GM18498 (cell line): ENCODE measurements around the gene ADGRB3.

ENCODE experiments used
- ATAC-seq: cut with Tn5 transposase; IDR thresholded peaks from one replicate; pipeline ENCODE4 v1.9.1; 2021; ENCODE audit warnings: mild to moderate bottlenecking, moderate library complexity; ENCODE audit not compliant: unreplicated experiment

The ADGRB3 gene

GRCh38 chr6:69018906-69019305 lies 383.8 kb downstream of the ADGRB3 start:
- no peak for ATAC-seq

- ATAC-seq = no peak
These were observed 384.8 kb downstream of the ADGRB3 start for GRCh38 chr6:69019832-69020231.

GRCh38 chr6:69022993-69023392 lies 387.9 kb downstream of the ADGRB3 start:
- ATAC-seq = no peak

GRCh38 chr6:69026243-69026642 lies 391.2 kb downstream of the ADGRB3 start:
- ATAC-seq = no peak

DNA sequence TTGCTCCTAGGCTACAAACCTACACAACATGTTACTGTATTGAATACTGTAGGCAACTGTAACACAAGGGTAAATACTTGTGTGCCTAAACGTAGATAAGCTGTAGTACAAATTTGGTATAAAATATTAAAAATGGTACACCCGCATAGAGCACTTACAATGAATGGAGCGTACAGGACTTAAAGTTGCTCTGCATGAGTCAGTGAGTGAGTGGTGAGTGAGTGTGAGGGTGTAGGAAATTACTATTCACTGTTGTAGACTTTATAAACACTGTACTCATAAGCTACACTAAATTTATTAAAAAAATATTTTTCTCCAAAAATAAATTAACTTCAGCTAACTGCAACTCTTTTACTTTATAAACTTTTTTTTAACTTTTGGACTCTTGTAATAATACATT lies 391.6 kb downstream of the ADGRB3 start:
- no peak for ATAC-seq

DNA sequence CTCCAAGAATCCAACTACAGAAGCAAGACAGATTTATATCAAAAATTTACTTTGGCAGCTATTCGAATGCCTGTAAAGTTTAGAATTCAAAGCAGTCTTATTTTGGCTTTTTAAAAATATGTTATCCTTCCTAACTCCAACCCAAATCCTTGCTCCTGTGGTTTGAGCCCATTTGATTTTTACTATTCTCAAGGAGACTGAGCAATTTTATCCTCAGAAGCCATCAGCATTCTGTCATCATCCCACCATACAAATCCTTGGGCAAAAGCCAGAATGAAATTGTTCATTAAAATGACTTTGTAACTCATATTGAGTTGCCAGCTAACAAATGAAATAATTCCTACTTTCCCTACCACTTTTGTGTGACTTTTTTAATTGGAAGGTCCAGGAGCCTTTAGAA lies 392.8 kb downstream of the ADGRB3 start:
- ATAC-seq = no peak

DNA sequence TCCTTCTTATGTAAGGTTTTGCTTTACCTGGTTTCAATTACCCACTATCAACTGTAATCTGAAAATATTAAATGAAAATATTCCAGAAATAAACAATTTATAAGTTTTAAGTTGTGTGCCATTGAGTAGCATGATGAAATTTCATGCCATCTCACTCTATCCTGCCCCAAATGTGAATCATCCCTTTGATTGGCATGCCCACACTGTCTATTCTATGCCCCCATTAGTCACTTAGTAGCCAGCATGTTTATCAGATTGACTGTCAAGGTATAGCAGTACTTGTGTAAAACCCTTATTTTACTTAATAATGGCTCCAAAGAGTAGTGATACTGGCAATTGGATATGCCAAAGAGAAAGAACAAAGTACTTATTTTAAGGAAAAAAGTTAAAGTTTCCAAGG lies 403.8 kb downstream of the ADGRB3 start:
- no peak for ATAC-seq

- no peak for ATAC-seq
These were observed 407.2 kb downstream of the ADGRB3 start for GRCh38 chr6:69042297-69042696.

- ATAC-seq = no peak
These were observed 409.5 kb downstream of the ADGRB3 start for GRCh38 chr6:69044534-69044933.

DNA sequence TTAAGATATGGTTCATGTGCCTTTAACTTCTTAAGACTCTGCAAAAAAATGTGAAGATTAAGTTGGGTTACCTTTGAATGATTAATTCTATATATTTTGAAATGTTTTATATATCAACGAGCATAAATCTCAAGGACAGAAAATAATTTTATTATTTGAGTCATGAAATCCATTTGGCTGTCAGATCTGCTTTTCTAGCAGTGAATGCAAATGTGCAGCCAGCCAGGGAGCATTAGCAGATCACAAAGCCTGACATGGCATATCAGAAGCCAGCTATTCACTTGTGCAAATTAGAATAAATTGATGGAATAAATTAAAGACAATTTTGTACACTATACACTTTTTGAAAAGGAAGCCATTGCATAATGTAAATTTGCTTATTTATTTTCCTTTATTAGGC lies 424.3 kb downstream of the ADGRB3 start:
- ATAC-seq = no peak

- ATAC-seq = no peak
These were observed 426.0 kb downstream of the ADGRB3 start for GRCh38 chr6:69061066-69061465.

- ATAC-seq = no peak
These were observed 428.3 kb downstream of the ADGRB3 start for GRCh38 chr6:69063401-69063800.

DNA sequence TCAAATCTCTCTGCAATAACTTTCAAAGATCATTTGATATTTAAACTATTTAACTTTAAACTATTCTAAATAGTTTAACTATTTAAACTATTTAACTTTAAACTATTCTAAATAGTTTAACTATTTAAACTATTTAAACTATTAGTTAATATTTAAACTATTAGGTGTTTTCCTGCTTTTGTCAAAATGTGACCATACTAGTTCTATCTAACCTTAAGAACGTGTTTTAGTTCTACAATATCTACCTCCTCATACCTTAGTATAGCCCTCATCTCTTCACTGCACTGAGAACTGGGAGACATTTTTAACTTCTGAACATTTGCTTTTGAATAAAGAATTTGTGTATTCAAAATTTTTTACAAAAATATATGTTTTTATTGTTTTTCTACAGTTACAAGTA lies 429.1 kb downstream of the ADGRB3 start:
- ATAC-seq = no peak

GRCh38 chr6:69069881-69070280 lies 434.8 kb downstream of the ADGRB3 start:
- no peak for ATAC-seq

DNA sequence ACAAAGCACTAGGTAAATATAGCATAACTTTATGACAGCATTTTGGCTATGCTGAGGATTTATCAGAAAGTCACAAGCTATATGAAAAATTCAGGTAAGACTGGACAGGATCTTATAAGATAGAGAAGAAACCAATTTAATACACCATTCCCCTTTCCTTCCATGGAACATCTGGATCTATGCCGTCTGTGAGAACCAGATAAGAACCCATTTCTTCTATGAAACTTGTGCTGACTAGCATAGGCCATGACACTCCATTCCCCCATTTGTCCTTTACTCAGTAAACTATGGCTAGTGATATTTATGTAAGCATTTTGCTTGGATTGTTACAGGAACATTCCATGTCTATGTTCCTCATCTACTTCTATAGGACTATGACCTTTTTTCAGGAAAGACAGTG lies 437.7 kb downstream of the ADGRB3 start:
- ATAC-seq = no peak

GRCh38 chr6:69084746-69085335 lies 449.8 kb downstream of the ADGRB3 start:
- no peak for ATAC-seq

DNA sequence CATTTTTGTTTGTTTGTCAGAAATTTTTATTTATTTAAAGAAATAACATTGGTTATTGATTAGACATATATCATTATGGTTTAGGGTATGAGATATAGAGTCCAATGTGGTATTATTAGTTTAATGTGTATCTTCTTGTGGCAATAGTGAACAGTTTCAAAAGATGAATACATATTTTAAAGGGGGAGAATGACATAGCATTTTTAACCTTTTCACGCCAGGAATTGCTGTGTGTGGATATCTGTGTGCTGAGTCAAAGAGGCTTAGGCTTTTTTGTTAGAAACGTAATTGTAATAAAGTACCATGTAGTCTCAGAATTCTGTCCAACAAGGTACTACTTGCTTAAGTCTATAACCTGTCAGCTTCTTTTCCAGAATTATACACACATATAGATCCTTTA lies 451.6 kb downstream of the ADGRB3 start:
- no peak for ATAC-seq

DNA sequence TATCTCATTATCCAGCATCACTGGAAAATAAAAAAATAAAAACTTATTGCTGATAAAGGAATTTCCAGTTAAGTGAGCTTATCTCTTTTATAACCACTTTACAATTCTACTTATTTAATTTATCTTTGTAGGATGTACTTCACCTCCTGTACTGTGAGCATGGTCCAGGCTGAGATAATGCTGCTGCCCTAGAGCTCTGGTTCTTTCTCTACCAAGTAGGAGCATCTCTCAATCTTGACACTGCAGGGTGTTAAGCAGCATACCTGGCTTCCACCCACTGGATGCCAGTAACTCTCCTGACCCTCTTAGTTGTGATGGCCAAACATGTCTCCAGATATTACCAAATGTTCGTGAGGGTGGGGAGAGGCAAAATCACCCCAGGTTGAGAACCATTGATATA lies 454.5 kb downstream of the ADGRB3 start:
- ATAC-seq = no peak

- ATAC-seq = no peak
These were observed 455.1 kb downstream of the ADGRB3 start for GRCh38 chr6:69090132-69090531.

- ATAC-seq = no peak
These were observed 461.6 kb downstream of the ADGRB3 start for GRCh38 chr6:69096681-69097080.

DNA sequence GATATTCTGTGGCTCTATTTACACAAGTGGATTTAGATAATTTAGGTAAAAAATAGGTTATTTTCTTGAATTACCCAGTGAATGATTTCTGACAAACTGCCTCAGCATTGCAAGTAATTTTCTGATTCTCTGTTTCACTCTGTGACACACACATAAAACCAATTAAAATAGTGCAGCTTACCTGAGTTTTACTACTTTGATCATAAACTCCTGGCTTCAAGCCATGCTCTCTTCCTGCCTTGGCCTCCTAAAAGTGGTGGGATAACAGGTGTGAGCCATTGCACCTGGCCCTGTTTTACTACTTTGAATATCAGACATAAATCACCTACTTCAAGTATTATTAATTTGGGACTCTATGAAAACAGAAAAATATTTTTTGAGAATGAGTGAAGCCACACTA lies 462.9 kb downstream of the ADGRB3 start:
- no peak for ATAC-seq

GRCh38 chr6:69098910-69099309 lies 463.8 kb downstream of the ADGRB3 start:
- ATAC-seq = no peak

DNA sequence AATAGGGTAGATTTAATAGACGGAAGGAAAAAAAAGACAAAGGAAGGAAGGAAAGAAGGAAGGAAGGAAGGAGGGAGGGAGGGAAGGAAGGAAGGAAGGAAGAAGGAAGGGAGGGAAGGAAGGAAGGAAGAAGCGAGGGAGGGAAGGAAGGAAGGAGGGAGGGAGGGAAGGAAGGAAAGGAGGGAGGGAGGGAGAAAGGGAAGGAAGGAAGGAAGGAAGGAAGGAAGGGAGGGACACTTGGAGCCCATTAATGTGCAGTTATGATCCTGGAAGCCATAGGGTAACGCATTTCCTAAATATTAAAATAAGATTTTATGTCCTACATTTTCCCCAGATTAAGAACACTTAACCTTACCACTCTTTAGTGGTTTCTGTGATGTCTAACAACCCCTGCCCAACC lies 465.7 kb downstream of the ADGRB3 start:
- ATAC-seq = no peak

DNA sequence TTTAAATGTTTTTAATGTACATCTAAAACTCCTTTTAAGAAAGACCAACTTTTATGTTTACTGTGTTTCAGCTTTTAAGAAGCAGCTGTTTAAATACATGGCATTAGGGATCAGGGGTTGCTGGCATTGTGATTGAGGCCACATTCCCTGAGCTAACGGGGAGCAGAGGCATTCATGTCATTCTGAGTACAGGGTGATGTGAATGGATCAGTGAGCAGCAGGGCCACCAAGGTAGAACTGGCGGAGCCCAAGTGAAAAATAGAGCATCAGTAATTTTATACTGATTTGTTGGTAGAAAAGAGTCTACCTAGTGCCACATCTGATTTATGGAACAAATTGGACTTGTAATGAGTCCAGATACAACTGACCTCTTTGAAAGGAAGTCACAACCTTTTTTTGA lies 467.3 kb downstream of the ADGRB3 start:
- no peak for ATAC-seq
